ENCODE measurements around the gene IMPG1. TPM values are rescaled to one million over a fixed set of nuclear protein-coding genes. Genes with fewer than 3 reads are reported as not detected.

IMPG1 gene
- total RNA-seq, 1 donor from 2014 or later = not detected

DNA sequence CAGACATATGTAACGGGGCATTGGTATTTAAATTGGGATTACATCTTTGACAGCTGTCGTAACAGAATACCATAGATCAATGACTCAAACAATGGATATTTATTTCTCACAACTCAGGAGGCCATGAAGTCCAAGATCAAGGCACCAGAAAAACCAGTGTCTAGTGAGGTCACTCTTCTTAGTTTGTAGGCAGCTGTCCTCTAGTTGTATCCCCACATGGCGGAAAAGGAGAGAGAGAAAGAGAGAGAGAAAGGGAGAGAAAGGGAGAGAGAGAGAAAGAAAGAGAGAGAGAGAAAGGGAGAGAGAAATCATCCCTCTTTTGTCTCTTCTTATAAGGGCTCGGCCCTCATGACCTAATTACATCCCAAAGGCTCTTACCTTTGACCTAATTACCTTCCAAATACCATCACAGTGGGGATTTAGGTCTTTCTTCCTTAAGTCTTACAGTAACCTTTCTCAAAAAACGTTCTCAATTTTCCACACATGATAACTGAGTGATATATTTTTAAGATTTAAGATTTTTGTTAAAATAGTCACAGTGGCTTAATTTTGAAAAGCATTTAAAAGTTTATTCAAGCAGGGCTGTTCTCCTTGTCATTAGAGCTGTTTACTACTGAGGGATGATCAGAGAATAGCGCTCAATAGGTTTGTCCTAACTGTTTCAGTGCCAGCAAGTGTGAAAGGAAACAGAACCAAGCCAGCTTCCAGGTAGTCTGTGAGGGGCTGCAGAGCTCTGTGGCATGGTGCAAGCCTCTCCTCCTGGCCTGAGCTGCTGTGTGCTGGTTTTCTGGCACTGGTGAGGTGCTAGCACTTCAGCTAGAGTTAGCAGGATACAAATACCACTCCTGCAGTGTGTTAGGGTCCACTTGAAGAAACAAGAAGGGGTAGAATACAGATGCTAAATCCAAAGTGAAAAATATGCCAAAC, 79.0 kb downstream of the IMPG1 start:
- H3K4me1 Mint-ChIP-seq (ENCODE audit: unreplicated experiment) = no peaks in the 10 kb centered on the region

DNA sequence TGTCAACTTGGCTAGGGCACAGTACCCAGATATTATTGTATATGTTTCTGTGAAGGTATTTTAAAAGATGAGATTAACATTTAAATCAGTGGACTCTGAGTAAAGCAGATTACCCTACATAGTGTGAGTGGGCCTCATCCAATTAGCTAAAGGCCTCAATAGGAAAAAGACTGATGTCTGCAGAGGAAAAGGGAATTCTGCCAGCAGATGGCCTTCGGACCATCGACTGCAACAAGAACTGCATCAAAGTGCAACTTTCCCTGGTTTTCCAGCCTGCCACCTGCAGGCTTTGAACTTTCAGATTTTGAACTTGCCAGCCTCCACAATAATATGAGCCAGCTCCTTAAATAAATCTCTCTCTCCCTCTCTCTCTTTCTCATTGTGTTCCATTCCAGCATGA, 80.5 kb downstream of the IMPG1 start:
- H3K27me3 Mint-ChIP-seq (ENCODE audit: unreplicated experiment) = peaks cover 2% of the 10 kb centered on the region
- H3K27ac Mint-ChIP-seq (ENCODE audit: unreplicated experiment) = no peak overlapping the region
- no peaks in the 10 kb centered on the region for H3K9me3 Mint-ChIP-seq (ENCODE audit: unreplicated experiment)
- no peaks in the 10 kb centered on the region for H3K4me1 Mint-ChIP-seq (ENCODE audit: unreplicated experiment)
- no peak for DNase-seq (ENCODE audit: low spot score)
- no peaks in the 10 kb centered on the region for H3K36me3 Mint-ChIP-seq (ENCODE audit: low read depth, unreplicated experiment)
- TF ChIP-seq, protein P1, sequence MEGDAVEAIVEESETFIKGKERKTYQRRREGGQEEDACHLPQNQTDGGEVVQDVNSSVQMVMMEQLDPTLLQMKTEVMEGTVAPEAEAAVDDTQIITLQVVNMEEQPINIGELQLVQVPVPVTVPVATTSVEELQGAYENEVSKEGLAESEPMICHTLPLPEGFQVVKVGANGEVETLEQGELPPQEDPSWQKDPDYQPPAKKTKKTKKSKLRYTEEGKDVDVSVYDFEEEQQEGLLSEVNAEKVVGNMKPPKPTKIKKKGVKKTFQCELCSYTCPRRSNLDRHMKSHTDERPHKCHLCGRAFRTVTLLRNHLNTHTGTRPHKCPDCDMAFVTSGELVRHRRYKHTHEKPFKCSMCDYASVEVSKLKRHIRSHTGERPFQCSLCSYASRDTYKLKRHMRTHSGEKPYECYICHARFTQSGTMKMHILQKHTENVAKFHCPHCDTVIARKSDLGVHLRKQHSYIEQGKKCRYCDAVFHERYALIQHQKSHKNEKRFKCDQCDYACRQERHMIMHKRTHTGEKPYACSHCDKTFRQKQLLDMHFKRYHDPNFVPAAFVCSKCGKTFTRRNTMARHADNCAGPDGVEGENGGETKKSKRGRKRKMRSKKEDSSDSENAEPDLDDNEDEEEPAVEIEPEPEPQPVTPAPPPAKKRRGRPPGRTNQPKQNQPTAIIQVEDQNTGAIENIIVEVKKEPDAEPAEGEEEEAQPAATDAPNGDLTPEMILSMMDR (IDR thresholded peaks at IDR 0.05; ENCODE audit: unreplicated experiment) = no peak
- H3K4me3 Mint-ChIP-seq (ENCODE audit: unreplicated experiment) = no peak overlapping the region

More for the DNA sequence above, 79.0 kb downstream of the IMPG1 start:
- TF ChIP-seq, protein P1 (IDR thresholded peaks at IDR 0.05; ENCODE audit: unreplicated experiment) = no peak
- no peaks in the 10 kb centered on the region for H3K36me3 Mint-ChIP-seq (ENCODE audit: low read depth, unreplicated experiment)
- no peak for DNase-seq (ENCODE audit: low spot score)
- H3K9me3 Mint-ChIP-seq (ENCODE audit: unreplicated experiment) = no peaks in the 10 kb centered on the region
- no peak overlapping the region for H3K27ac Mint-ChIP-seq (ENCODE audit: unreplicated experiment)
- no peak overlapping the region for H3K4me3 Mint-ChIP-seq (ENCODE audit: unreplicated experiment)
- peaks cover 2% of the 10 kb centered on the region for H3K27me3 Mint-ChIP-seq (ENCODE audit: unreplicated experiment)

DNA sequence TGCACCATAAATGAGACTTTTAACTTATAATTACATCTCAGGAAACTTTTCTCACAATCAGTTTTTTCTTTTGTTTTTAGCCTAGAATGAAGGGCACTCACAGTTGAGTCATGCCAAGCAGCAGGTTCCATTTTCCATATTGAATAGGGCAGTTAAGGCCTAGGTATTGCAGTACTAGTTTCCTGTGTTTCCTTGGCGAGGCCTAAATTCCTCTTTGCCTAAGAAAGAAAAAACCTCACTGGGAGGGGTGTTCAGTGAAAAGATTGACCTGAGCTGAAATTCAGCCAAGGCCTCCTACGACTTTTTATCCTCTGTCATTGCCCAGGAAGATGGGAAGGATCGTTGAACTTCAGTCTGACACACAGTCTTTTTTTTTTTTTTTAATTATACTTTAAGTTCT, 85.5 kb downstream of the IMPG1 start:
- H3K9me3 Mint-ChIP-seq (ENCODE audit: unreplicated experiment) = no peaks in the 10 kb centered on the region
- no peaks in the 10 kb centered on the region for H3K4me1 Mint-ChIP-seq (ENCODE audit: unreplicated experiment)
- no peak overlapping the region for H3K4me3 Mint-ChIP-seq (ENCODE audit: unreplicated experiment)
- H3K27ac Mint-ChIP-seq (ENCODE audit: unreplicated experiment) = no peak overlapping the region
- H3K36me3 Mint-ChIP-seq (ENCODE audit: low read depth, unreplicated experiment) = no peaks in the 10 kb centered on the region
- peaks cover 3% of the 10 kb centered on the region for H3K27me3 Mint-ChIP-seq (ENCODE audit: unreplicated experiment)
- DNase-seq (ENCODE audit: low spot score) = no peak
- TF ChIP-seq, protein P1 (IDR thresholded peaks at IDR 0.05; ENCODE audit: unreplicated experiment) = no peak

DNA sequence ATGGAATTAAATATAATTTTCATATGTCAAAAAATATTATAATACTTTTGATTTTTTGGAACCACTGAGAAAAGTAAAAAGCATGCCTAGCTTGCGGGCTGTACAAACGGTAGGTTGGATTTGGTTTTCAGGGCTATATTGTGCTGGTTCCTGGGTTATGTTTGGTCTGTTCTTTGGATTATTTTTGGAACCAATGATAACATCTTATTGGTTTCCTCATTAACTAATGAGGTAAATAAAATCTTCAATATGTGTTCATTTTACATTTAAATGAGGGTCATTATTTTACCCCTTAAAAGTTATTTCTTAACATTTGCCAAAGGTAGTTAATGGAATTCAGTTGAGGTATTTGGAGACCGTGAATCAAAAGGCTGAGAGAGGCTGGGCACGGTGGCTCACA, 96.6 kb downstream of the IMPG1 start:
- Mint-ChIP-seq H3K27me3 (ENCODE audit: unreplicated experiment) (no peaks in the 10 kb centered on the region), H3K27ac (ENCODE audit: unreplicated experiment) (no peak overlapping the region), H3K9me3 (ENCODE audit: unreplicated experiment) (no peaks in the 10 kb centered on the region), H3K36me3 (ENCODE audit: low read depth, unreplicated experiment) (no peaks in the 10 kb centered on the region), H3K4me3 (ENCODE audit: unreplicated experiment) (no peak overlapping the region), H3K4me1 (ENCODE audit: unreplicated experiment) (no peaks in the 10 kb centered on the region)
- no peak for DNase-seq (ENCODE audit: low spot score)
- TF ChIP-seq, protein P1 (IDR thresholded peaks at IDR 0.05; ENCODE audit: unreplicated experiment) = no peak

DNA sequence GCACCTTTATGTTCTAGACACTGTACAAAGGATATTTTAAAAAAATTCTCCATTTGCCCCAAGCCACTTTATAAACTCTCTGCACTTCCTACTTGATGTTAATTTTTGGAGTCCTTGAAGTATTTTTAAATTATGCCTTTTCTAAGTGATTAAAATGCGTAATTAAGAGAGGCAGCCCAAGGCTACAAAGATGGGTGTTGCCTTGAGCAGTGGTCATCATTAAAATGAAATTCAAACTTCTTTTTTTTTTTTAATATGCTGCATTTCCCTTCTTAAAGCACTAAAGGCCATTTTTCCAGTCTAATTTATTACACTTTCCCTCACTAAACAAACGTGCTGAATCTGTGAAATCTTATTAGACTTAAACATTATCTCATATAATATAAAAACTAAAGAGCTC, 102.4 kb downstream of the IMPG1 start:
- Mint-ChIP-seq H3K4me3 (ENCODE audit: unreplicated experiment) (no peak overlapping the region), H3K27me3 (ENCODE audit: unreplicated experiment) (no peaks in the 10 kb centered on the region), H3K27ac (ENCODE audit: unreplicated experiment) (no peak overlapping the region), H3K9me3 (ENCODE audit: unreplicated experiment) (no peaks in the 10 kb centered on the region), H3K36me3 (ENCODE audit: low read depth, unreplicated experiment) (no peaks in the 10 kb centered on the region), H3K4me1 (ENCODE audit: unreplicated experiment) (no peaks in the 10 kb centered on the region)
- TF ChIP-seq, protein P1 (IDR thresholded peaks at IDR 0.05; ENCODE audit: unreplicated experiment) = no peak
- no peak for DNase-seq (ENCODE audit: low spot score)

Measured in endothelial cell (in vitro differentiated cells).